CD4-positive, alpha-beta memory T cell (primary cell): ENCODE data around the gene TMEM178B. TPM values are rescaled to one million over a fixed set of nuclear protein-coding genes. Genes with fewer than 3 reads are reported as not detected.

Experiments used
- CTCF ChIA-PET: fragments of 350-600 bp; sonication (Branson Sonifier 250); formaldehyde crosslinking; loops from one replicate; lab custom pipeline; 2021; ENCODE audit warnings: inconsistent platforms; ENCODE audit not compliant: partially characterized antibody; lab: Charles Lee
- POLR2A ChIA-PET: fragments of 350-600 bp; sonication (Branson Sonifier 250); formaldehyde crosslinking; loops from one replicate; lab custom pipeline; 2021; ENCODE audit not compliant: partially characterized antibody; lab: Charles Lee
- DNase-seq, 5 donors: peaks; one replicate each; pipeline versions ENCODE4 v3.0.0 to v3.0.0-alpha.2; 2020 to 2022; ENCODE audit warnings: mixed read lengths in 1 of 5
- H3K27ac ChIP-seq: one replicate; pipeline ENCODE4 v1.7.0; 2013; ENCODE audit warnings: low read depth, low read length
- H3K27me3 ChIP-seq: 2 replicates; pipeline ENCODE4 v1.7.0; 2013; ENCODE audit warnings: mild to moderate bottlenecking, low read length, moderate library complexity; ENCODE audit not compliant: insufficient read depth
- H3K36me3 ChIP-seq: 2 replicates; pipeline ENCODE4 v1.7.0; 2013; ENCODE audit warnings: mild to moderate bottlenecking, low read length, moderate library complexity; ENCODE audit not compliant: insufficient read depth
- H3K4me1 ChIP-seq: 2 replicates; pipeline ENCODE4 v1.7.0; 2013; ENCODE audit warnings: mild to moderate bottlenecking, low read length, moderate library complexity; ENCODE audit not compliant: insufficient read depth
- H3K4me3 ChIP-seq, 2 donors: one replicate each; pipeline ENCODE4 v1.7.0; 2013; ENCODE audit warnings: low read length in 2 of 2, mild to moderate bottlenecking in 1 of 2
- H3K9me3 ChIP-seq, 2 donors: one replicate each; pipeline ENCODE4 v1.7.0; 2013; ENCODE audit warnings: low read length in 2 of 2, control low read depth in 1 of 2; ENCODE audit not compliant: control insufficient read depth in 1 of 2
- H3K27ac Mint-ChIP-seq, 7 donors: one replicate each; pipeline ENCODE4 v1.8.0; 2020 to 2021; ENCODE audit warnings: mixed read lengths in 7 of 7, mild to moderate bottlenecking in 6 of 7, inconsistent platforms in 3 of 7, moderate library complexity in 3 of 7
- H3K27me3 Mint-ChIP-seq, 2 donors: one replicate each; pipeline ENCODE4 v1.8.0; 2020 to 2021; ENCODE audit warnings: mixed read lengths in 2 of 2
- H3K36me3 Mint-ChIP-seq, 2 donors: one replicate each; pipeline ENCODE4 v1.8.0; 2020 to 2021; ENCODE audit warnings: mixed read lengths in 2 of 2, inconsistent platforms in 1 of 2, mild to moderate bottlenecking in 1 of 2
- H3K4me1 Mint-ChIP-seq, 4 donors: one replicate each; pipeline ENCODE4 v1.8.0; 2020 to 2021; ENCODE audit warnings: mixed read lengths in 4 of 4, mild to moderate bottlenecking in 1 of 4
- H3K4me3 Mint-ChIP-seq, 8 donors: one replicate each; pipeline ENCODE4 v1.8.0; 2020 to 2021; ENCODE audit warnings: mixed read lengths in 8 of 8, mild to moderate bottlenecking in 7 of 8, moderate library complexity in 6 of 8, inconsistent platforms in 3 of 8
- H3K9me3 Mint-ChIP-seq, 8 donors: one replicate each; pipeline ENCODE4 v1.8.0; 2020 to 2021; ENCODE audit warnings: mixed read lengths in 8 of 8, mild to moderate bottlenecking in 5 of 8, inconsistent platforms in 3 of 8, moderate library complexity in 1 of 8
- intact Hi-C: fragments of 100-400 bp; cut with micrococcal nuclease; formaldehyde crosslinking; loops from one replicate; pipeline ENCODE4 v1.15.1; 2023
- polyA plus RNA-seq, 2 donors: library from polyadenylated mRNA; unstranded; fragments of 300-500 nt; fragmentation: Illumina TruSeq; gene quantifications; one replicate each; pipeline ENCODE4 v1.2.3, GENCODE V29; 2021
- total RNA-seq, 2 experiments: library from RNA; stranded (reverse); gene quantifications; one replicate each; pipeline ENCODE4 v1.2.3, GENCODE V29; 2021

The TMEM178B gene
- total and polyA plus RNA-seq, 4 experiments from 2014 or later = 0.20 to 0.89 (median 0.49) TPM

- Histone ChIP-seq H3K36me3 (no peaks in the 10 kb centered on the region), H3K4me1 (no peaks in the 10 kb centered on the region), H3K27me3 (no peaks in the 10 kb centered on the region), H3K4me3 (no peak overlapping the region), H3K27ac (no peak overlapping the region), H3K9me3 (no peaks in the 10 kb centered on the region)
- Mint-ChIP-seq H3K36me3 (no peaks in the 10 kb centered on the region), H3K27me3 (no peaks in the 10 kb centered on the region), H3K4me1 (peaks cover 0 to 2% (median 0%) of the 10 kb centered on the region in 4 donors), H3K4me3 (no peak overlapping the region), H3K27ac (no peak overlapping the region), H3K9me3 (no peaks in the 10 kb centered on the region)
- ChIA-PET POLR2A (no interaction called here), CTCF (no interaction called here)
- intact Hi-C loops = no loop called here
- no peak for DNase-seq
These were observed 202.2 kb downstream of the TMEM178B start for GRCh38 chr7:141276031-141276430.

GRCh38 chr7:141280100-141280499, 206.2 kb downstream of the TMEM178B start:
- Mint-ChIP-seq H3K36me3 (no peaks in the 10 kb centered on the region), H3K4me3 (no peak overlapping the region), H3K4me1 (peaks cover 10 to 29% (median 20%) of the 10 kb centered on the region in 4 donors), H3K9me3 (peaks cover 0 to 3% (median 0%) of the 10 kb centered on the region in 8 donors), H3K27me3 (peaks cover 1 to 8% of the 10 kb centered on the region in 2 donors), H3K27ac (no peak overlapping the region)
- no peak for DNase-seq
- H3K27ac ChIP-seq = no peak overlapping the region
- no peaks in the 10 kb centered on the region for H3K36me3 ChIP-seq
- CTCF ChIA-PET = no interaction called here
- no peaks in the 10 kb centered on the region for H3K27me3 ChIP-seq
- POLR2A ChIA-PET = no interaction called here
- no peak overlapping the region for H3K4me3 ChIP-seq
- no peaks in the 10 kb centered on the region for H3K9me3 ChIP-seq
- intact Hi-C loops = no loop called here
- H3K4me1 ChIP-seq = peaks cover 12% of the 10 kb centered on the region

GRCh38 chr7:141281311-141281710, 207.4 kb downstream of the TMEM178B start:
- Histone ChIP-seq H3K27ac (no peak overlapping the region), H3K27me3 (no peaks in the 10 kb centered on the region), H3K9me3 (no peaks in the 10 kb centered on the region), H3K4me3 (no peak overlapping the region), H3K36me3 (no peaks in the 10 kb centered on the region), H3K4me1 (peaks cover 12% of the 10 kb centered on the region)
- no peak for DNase-seq
- POLR2A ChIA-PET = no interaction called here
- H3K36me3 Mint-ChIP-seq = no peaks in the 10 kb centered on the region
- H3K4me3 Mint-ChIP-seq = peak overlapping the region in 1 of 8 donors; percentile 32
- intact Hi-C loops = no loop called here
- H3K4me1 Mint-ChIP-seq = peaks cover 10 to 29% (median 20%) of the 10 kb centered on the region in 4 donors
- no peak overlapping the region for H3K27ac Mint-ChIP-seq
- peaks cover 0 to 3% (median 0%) of the 10 kb centered on the region in 8 donors for H3K9me3 Mint-ChIP-seq
- CTCF ChIA-PET = no interaction called here
- peaks cover 1 to 8% of the 10 kb centered on the region in 2 donors for H3K27me3 Mint-ChIP-seq

GRCh38 chr7:141286522-141286921, 212.7 kb downstream of the TMEM178B start:
- no peaks in the 10 kb centered on the region for H3K36me3 Mint-ChIP-seq
- peaks cover 5 to 14% of the 10 kb centered on the region in 2 donors for H3K27me3 Mint-ChIP-seq
- Histone ChIP-seq H3K4me3 (no peak overlapping the region), H3K36me3 (no peaks in the 10 kb centered on the region), H3K9me3 (no peaks in the 10 kb centered on the region), H3K27ac (no peak overlapping the region), H3K27me3 (no peaks in the 10 kb centered on the region), H3K4me1 (peaks cover 12% of the 10 kb centered on the region)
- H3K9me3 Mint-ChIP-seq = peaks cover 0 to 5% (median 0%) of the 10 kb centered on the region in 8 donors
- no peak overlapping the region for H3K4me3 Mint-ChIP-seq
- peaks cover 12 to 33% (median 22%) of the 10 kb centered on the region in 4 donors for H3K4me1 Mint-ChIP-seq
- POLR2A ChIA-PET = no interaction called here
- CTCF ChIA-PET = no interaction called here
- DNase-seq = no peak
- H3K27ac Mint-ChIP-seq = no peak overlapping the region
- intact Hi-C loops = no loop called here

- no peak for DNase-seq
- H3K27me3 Mint-ChIP-seq = peaks cover 8 to 9% of the 10 kb centered on the region in 2 donors
- H3K27ac Mint-ChIP-seq = no peak overlapping the region
- H3K4me3 Mint-ChIP-seq = no peak overlapping the region
- peaks cover 0 to 5% (median 0%) of the 10 kb centered on the region in 8 donors for H3K9me3 Mint-ChIP-seq
- intact Hi-C loops = no loop called here
- H3K27ac ChIP-seq = no peak overlapping the region
- H3K9me3 ChIP-seq = no peaks in the 10 kb centered on the region
- peaks cover 12 to 21% (median 18%) of the 10 kb centered on the region in 4 donors for H3K4me1 Mint-ChIP-seq
- H3K27me3 ChIP-seq = no peaks in the 10 kb centered on the region
- no peaks in the 10 kb centered on the region for H3K36me3 Mint-ChIP-seq
- H3K4me1 ChIP-seq = peaks cover 12% of the 10 kb centered on the region
- no peaks in the 10 kb centered on the region for H3K36me3 ChIP-seq
- POLR2A ChIA-PET = no interaction called here
- CTCF ChIA-PET = no interaction called here
- H3K4me3 ChIP-seq = no peak overlapping the region
These were observed 214.1 kb downstream of the TMEM178B start for GRCh38 chr7:141287936-141288335.

- Histone ChIP-seq H3K4me1 (peaks cover 11% of the 10 kb centered on the region), H3K27me3 (no peaks in the 10 kb centered on the region), H3K4me3 (no peak overlapping the region), H3K36me3 (no peaks in the 10 kb centered on the region), H3K27ac (no peak overlapping the region), H3K9me3 (no peaks in the 10 kb centered on the region)
- Mint-ChIP-seq H3K36me3 (no peaks in the 10 kb centered on the region), H3K4me3 (no peak overlapping the region), H3K27ac (no peak overlapping the region), H3K9me3 (peaks cover 0 to 5% (median 0%) of the 10 kb centered on the region in 8 donors), H3K4me1 (peaks cover 9 to 14% (median 12%) of the 10 kb centered on the region in 4 donors), H3K27me3 (peaks cover 8 to 9% of the 10 kb centered on the region in 2 donors)
- DNase-seq = no peak
- intact Hi-C loops = no loop called here
- ChIA-PET CTCF (no interaction called here), POLR2A (no interaction called here)
These were observed 214.8 kb downstream of the TMEM178B start for GRCh38 chr7:141288626-141289025.

GRCh38 chr7:141290365-141290764, 216.5 kb downstream of the TMEM178B start:
- Histone ChIP-seq H3K36me3 (no peaks in the 10 kb centered on the region), H3K27ac (no peak overlapping the region), H3K27me3 (no peaks in the 10 kb centered on the region), H3K4me1 (no peaks in the 10 kb centered on the region), H3K9me3 (no peaks in the 10 kb centered on the region), H3K4me3 (no peak overlapping the region)
- intact Hi-C loops = no loop called here
- peaks cover 1 to 5% (median 4%) of the 10 kb centered on the region in 4 donors for H3K4me1 Mint-ChIP-seq
- peaks cover 5 to 9% of the 10 kb centered on the region in 2 donors for H3K27me3 Mint-ChIP-seq
- H3K36me3 Mint-ChIP-seq = no peaks in the 10 kb centered on the region
- POLR2A ChIA-PET = no interaction called here
- peaks cover 0 to 2% (median 0%) of the 10 kb centered on the region in 8 donors for H3K9me3 Mint-ChIP-seq
- no peak overlapping the region for H3K4me3 Mint-ChIP-seq
- no peak overlapping the region for H3K27ac Mint-ChIP-seq
- DNase-seq = no peak
- CTCF ChIA-PET = no interaction called here
